ENCODE results near the gene RNF208.

The RNF208 gene

GRCh38 chr9:137237759-137238726 is 16.0 kb upstream of the RNF208 start:
- peak; percentile 7 for DNase-seq

DNA sequence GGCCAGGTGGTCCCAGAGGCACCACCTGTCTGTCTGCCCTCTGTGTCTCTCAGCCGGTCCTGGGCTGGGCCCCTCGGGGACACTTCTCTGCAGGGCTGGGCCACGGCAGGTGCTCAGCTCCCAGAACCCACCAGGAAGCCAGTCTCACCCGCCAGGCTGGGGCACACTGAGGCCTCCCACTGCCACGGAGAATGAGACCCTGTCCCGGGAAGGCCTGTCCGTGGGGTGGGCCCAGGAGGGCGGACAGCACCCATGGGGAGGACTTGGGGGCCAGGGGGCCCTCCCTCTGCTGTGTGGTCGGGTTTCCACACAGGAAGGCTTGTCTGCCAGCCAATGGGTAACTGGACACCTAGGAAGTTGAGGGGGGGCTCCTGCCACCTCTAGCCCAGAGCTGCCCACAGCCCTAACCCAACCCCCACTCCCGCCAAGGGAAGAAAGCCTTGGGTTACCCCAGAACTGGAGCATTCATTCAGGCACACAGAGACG is 14.9 kb upstream of the RNF208 start:
- no peak for DNase-seq

- no peak for DNase-seq
These were observed 14.3 kb upstream of the RNF208 start for GRCh38 chr9:137236238-137236935.

DNA sequence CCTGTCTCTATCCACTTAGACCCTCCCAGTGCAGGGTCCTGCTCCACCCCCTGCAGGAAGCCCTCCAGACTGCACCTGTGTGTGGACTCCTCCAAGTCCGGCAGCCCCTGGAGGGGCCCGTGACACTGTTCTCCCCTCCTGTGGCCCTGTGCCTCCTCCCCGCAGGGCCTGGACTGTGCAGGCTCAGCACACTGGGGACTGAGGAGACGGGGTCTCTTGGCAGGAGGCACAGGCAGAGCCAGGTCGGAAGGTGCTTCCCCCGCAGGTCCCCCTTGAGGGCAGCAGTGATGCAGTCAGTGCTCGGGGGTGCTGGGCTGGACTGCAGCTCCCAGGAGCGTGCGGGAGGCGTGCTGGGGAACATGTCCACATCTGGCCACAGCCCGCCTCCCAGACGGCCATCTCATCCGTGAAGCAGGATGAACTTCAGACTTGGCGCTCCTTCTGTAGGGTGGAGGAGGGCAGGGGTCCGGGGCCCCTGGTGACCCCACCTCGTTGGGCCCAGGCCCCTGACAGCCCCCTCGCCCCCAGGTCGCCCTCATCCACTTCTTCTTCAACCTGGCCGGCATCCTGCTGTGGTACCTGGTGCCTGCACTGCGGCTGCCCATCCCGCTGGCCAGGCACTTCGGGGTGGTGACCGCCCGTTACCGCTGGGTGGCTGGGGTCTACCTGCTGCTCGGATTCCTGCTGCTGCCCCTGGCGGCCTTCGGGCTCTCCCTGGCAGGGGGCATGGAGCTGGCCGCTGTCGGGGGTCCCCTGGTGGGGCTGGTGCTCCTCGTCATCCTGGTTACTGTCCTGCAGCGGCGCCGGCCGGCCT is 13.6 kb upstream of the RNF208 start:
- no peak for DNase-seq

DNA sequence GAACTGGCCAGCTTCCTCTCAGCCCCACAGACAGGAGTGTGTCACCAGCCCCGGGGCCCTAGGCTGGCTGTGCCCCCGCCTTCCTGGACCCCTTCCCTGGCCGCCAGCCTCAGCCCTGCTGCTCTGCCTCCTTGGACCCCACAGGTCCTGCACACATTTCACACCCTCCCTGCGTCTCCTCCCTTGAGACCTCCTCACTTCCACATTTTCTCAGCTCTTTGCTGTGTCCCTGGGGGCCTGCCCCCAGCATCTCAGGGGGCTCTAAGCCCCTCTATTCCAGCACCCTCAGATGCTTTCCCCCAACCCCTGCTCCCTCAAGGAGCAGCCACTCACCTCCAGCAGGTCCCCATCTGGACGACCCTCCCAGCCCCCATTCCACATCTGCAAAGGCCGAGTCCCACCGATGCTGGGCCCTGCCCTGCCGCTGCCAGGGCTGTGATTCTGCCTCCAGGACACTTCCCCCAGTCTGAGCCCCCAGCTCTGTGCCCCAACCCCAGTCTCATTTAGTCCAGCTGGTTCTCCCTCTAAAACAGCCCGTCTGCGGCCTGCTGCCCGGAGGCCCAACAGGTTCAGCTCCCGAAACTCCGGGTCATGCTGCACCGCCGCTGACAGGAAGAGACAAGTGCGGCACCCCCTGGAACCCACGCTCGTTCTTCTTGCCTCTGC is 12.9 kb upstream of the RNF208 start:
- no peak for DNase-seq

DNA sequence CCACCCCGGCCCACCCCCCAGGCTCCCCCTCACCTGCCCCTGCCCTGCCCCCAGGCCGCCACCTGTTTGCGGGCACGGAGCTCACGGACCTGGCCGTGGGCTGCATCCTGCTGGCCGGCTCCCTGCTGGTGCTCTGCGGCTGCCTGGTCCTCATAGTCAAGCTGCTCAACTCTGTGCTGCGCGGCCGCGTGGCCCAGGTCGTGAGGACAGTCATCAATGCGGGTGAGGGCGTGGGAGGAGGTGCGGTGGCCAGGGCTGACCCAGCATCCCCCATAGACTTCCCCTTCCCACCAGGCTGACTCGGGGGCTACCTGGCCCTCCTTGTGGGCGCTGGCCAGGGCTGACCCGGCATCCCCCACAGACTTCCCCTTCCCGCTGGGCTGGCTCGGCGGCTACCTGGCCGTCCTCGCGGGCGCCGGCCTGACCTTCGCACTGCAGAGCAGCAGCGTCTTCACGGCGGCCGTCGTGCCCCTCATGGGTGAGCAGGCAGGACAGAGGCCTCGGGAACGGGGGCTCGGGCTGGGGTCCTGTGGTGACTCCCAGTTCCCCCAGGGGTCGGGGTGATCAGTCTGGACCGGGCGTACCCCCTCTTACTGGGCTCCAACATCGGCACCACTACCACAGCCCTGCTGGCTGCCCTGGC is 12.1 kb upstream of the RNF208 start:
- DNase-seq, result no peak

GRCh38 chr9:137233143-137233980 is 11.3 kb upstream of the RNF208 start:
- DNase-seq, result no peak

DNA sequence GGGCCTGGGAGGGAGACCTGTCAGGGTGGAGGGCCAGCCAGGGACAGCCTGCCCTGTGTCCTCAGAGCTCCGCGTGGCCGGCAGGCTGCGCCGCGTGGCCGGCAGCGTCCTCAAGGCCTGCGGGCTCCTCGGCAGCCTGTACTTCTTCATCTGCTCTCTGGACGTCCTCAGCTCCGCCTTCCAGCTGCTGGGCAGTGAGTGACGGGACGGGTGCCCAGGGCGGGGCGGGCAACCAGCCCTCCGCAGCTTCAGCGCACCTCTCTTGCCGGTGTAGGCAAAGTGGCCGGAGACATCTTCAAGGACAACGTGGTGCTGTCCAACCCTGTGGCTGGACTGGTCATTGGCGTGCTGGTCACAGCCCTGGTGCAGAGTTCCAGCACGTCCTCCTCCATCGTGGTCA is 10.5 kb upstream of the RNF208 start:
- DNase-seq, result no peak

GRCh38 chr9:137232101-137232500 is 10.1 kb upstream of the RNF208 start:
- DNase-seq, result no peak

- no peak for DNase-seq
These were observed 9.5 kb upstream of the RNF208 start for GRCh38 chr9:137231372-137232039.

DNA sequence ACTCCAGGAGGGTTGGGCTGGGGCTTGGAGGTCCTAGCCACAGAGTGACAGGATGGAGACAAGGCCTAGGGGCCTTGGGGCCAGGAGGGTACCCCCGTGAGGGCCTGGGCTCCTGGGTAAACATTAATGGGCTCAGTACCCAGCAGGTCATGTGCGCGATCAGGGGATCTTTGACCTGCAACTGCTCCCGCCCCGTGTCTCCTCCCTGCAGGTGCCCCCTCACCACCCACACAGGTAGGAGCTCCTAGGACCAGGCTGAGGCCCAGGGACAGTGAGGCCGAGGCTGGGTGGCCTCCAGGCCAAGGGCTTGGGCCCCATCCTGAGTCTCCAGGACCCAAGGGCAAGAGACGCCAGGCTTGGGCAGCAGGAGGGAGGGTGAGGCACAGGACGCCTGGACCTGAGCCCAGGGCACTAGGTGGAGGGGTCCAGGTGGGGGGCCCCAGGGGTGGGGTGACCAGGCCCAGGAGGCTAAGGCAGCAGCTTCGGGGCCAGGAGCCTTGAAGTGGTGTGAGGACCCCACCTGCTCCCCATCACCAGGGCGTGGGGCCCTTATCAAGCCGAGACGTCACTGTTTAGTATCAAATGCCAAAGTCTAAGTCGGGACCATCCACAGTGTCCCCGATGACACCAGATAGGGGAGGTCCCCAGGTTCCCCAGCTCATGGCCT is 8.8 kb upstream of the RNF208 start, which contains the start of gene SLC34A3:
Gene SLC34A3, plus strand, starts transcription at position 197 of the 667 bp plus-strand sequence. CDS start 802 bp downstream, outside the sequence.
- no peak for DNase-seq

DNA sequence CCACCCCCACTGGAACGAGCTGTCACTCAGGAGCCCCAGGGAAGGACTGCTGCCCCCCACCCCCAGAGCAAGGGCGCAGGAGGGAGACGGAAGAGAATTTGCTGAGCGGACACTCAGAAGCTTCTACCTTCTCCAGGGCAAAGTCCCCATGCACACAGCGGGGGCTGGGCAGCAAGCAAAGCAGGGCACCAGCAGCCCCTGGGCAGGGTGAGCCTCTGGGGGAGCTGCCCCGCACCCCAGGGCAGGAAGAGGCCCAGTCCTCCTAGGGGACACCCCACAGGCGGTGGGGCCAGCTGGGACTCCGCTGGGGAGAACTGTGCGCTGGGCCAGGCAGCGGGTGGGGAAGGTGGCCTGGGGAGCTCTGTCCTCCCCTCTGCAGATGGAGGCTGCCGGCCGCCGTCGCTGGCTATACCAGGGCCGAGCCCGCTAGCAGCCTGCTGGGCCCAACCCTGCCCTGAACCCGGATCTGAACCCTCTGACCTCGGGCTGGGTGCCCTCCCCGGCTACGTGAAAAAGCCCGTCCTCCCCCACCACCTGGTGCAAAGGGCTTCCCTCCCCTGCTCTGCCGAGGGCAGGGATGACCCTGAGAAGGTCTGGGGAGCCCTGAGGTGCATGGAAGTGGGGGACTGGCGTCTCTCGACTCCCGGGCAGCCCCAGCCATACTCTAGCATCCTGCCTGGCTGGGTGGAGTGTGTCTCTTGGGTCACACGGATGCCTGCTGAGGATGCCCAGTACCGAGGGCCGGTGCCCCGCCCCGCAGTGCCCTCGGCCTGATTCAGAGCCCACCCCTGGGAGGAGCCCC is 8.1 kb upstream of the RNF208 start:
- no peak for DNase-seq

DNA sequence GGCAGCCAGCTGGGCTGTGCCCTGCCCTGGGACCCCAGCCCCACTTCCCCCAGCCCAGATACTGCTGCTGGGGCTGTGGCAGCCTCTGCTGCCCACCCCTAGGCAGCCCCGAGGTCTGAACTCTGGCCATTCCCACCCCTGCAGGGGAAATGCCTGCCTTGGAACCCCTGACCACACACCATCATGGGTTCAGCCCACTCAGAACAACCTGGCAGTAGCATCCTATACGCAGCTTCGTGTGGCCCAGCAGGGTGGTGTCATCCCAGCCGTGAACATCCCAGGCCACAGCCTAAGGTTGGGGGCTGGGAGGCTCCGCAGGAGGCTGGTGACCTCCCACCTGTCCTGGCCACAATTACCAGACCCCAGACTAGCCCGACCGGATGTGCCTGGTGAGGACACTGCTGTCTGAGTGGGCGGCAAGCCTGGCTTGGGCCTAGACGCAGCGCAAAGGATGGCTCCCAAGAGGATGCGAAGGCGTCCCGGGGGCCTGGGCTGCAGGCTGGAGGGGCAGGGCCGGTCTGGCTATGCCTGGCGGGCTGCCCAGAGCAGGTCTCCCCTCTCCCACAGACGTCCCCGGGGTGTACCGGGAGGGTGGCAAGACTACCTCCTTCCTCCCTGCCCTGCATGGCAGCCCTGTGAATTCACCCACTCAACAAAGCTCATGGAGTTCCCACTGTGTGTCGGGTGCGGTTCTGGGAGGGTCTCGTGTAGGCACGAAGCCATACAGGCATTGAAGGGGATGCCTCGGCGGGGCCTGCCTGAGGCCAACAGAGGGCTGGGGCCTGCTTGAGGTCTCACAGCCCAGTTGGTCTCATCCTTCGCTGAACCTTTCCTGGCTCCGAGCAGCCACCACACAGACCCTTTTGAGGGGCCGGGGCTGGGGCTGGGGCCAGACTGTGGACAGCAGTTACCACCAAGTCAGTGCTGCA is 7.2 kb upstream of the RNF208 start:
- DNase-seq, result no peak

DNA sequence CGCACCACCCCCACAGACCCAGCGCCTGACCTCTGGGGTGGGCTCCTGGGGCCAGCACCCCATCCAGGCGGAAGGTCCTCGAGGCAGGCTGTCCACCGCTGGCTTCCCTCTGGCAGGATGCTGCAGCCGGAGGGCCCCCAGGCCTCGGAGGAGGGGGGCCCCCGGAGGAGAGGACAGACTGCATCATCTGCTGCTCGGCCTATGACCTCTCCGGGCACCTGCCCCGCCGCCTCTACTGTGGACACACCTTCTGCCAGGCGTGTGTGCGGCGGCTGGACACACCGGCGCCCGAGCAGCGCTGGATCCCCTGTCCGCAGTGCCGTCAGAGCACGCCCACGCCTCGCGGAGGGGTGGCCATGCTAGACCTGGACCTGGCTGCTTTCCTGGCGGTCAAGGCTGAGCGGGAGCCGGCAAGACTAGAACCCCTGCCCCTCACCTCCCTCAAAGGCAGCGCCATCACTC is 6.5 kb upstream of the RNF208 start:
- DNase-seq, result no peak

DNA sequence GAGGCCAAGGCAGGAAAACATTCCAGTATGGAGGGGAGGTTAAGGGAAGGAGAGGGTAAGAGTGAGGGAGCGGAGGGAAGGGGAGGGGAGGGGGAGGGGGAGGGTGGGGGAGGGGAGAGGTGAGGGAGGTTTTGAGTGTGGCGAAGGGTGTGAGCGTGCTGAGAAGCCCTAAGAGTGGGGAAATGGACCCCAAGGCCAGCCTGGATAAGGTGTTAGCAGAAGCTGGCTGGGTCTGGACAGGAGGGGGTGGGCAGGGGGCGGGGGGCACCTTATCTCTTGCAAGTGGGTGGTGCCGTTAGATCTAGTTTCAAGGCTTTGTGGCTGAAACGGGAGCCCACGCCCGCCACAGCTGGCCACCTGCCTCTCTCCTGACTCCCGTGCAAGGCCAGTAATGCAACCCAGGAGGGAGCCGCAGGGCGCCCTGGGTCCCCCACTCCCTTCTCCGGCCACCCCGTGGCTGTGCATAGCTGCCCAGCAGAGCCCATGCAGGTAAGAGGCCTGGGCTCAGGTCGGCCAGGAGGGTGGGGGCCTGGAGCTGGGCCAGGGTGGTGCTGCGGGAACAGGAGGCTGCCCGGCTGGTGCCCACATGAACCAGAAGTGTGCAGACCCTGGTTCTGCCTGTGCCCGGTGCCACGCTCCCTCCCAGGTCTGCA is 5.9 kb upstream of the RNF208 start:
- DNase-seq, result no peak

DNA sequence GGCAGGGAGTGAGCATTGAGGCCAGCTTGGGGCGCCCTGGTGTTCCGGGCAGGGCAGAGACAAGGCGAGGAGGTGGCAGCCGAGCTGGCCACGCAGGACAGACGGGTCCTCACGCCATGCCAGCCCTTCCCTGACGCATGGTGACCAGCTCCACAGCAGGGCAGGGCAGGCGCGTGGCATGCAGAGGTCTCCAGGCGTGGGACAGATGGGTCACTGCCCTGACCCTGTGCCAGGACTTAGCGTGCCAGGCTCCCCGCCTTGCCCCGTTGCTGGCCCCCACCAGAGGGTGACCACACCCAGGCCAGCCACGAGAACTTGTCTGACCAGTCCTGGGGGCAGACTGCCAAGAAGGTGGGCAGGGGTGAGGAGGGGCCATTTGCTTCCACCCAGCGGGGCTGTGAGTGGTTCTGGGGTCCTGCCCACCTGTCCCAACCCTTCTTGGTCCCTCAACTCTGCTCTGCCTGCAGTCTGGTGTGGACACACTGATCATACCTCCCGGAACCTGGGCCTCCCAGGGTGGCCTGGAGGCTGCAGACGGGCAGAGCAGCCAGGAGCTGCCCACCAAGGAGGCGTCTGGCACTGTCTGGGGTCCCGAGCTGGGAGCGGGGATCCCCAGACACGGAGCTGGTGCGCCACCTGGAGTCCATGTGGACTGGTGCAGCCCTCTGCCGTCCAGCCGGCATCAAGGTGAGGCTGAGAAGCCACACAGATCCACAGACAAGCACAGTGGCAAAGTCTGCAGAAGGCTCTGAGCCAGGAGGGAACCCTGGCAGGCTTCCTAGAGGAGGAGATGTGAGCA is 5.2 kb upstream of the RNF208 start, which contains the start of gene RNF224:
Gene RNF224, plus strand, starts transcription at position 449 of the 799 bp plus-strand sequence. CDS start 834 bp downstream, outside the sequence.
- no peak for DNase-seq
